Breast epithelium (tissue), 3 donors: ENCODE measurements around the gene IQCB1.

Experiments
- CTCF ChIP-seq, 3 donors: fragments of 450-650 bp; IDR thresholded peaks; one replicate each; pipeline ENCODE4 v1.5.1; 2016 to 2017; ENCODE audit warnings: antibody characterized with exemption in 3 of 3, mild to moderate bottlenecking in 3 of 3, moderate library complexity in 3 of 3
- POLR2A ChIP-seq: fragments of 450-650 bp; IDR thresholded peaks from one replicate; pipeline ENCODE4 v1.6.1; 2016; ENCODE audit warnings: antibody characterized with exemption, mild to moderate bottlenecking, moderate library complexity
- POLR2AphosphoS5 ChIP-seq, 3 donors: sonication (generic); formaldehyde crosslinking; IDR thresholded peaks; one replicate each; pipeline ENCODE4 v1.6.1; 2017; ENCODE audit warnings: antibody characterized with exemption in 3 of 3

GRCh38 chr3:121720163-121720562 is 114.7 kb downstream of the IQCB1 start:
- TF ChIP-seq CTCF (IDR thresholded peaks at IDR 0.05) (no peak), POLR2A (no peak), POLR2AphosphoS5 (IDR thresholded peaks at IDR 0.05) (no peak)
